ENCODE data around the gene CREB3L2.
A peak's percentile ranks its signal among the peaks of the same experiment; 100 is the strongest.

CREB3L2 gene

GRCh38 chr7:137870078-137870477 lies 131.8 kb downstream of the CREB3L2 start:
- no peaks in the 10 kb centered on the region for H3K27me3 ChIP-seq (ENCODE audit: control insufficient read depth, insufficient read depth, low read length)
- no peaks in the 10 kb centered on the region for H3K36me3 ChIP-seq (ENCODE audit: control insufficient read depth, insufficient read depth, low read length)
- no peaks in the 10 kb centered on the region for H3K9me3 ChIP-seq (ENCODE audit: control insufficient read depth, insufficient read depth, low read length)
- H3K4me3 ChIP-seq (ENCODE audit: low read depth, low read length) = no peak overlapping the region
- H3K4me1 ChIP-seq (ENCODE audit: control insufficient read depth, insufficient read depth, low read length) = no peaks in the 10 kb centered on the region
- H3K9ac ChIP-seq (ENCODE audit: low read depth, low read length) = no peak overlapping the region

- no peak overlapping the region for H3K4me3 ChIP-seq (ENCODE audit: low read depth, low read length)
- no peak overlapping the region for H3K9ac ChIP-seq (ENCODE audit: low read depth, low read length)
- no peaks in the 10 kb centered on the region for H3K27me3 ChIP-seq (ENCODE audit: control insufficient read depth, insufficient read depth, low read length)
- H3K4me1 ChIP-seq (ENCODE audit: control insufficient read depth, insufficient read depth, low read length) = no peaks in the 10 kb centered on the region
- H3K9me3 ChIP-seq (ENCODE audit: control insufficient read depth, insufficient read depth, low read length) = no peaks in the 10 kb centered on the region
- no peaks in the 10 kb centered on the region for H3K36me3 ChIP-seq (ENCODE audit: control insufficient read depth, insufficient read depth, low read length)
Observed at GRCh38 chr7:137869260-137869659, 132.6 kb downstream of the CREB3L2 start.

DNA sequence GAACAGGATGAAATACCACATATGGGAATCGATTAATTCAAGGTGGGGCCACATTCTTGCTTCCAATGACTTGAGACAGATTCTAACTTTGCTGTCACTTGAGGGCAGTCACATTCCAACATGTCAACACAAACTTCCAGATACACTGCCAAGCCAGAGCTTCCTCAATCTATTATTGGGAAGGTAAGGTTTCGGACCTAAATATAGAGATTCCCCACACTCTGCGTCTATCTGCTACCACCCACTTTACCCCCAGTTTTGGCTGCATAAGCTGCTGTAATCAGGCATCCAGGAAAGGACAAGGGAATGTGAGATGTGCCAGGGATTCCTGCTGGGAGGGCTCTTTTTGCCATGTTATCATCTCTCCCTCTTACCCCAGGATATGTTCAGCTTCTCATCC lies 134.6 kb downstream of the CREB3L2 start:
- no peaks in the 10 kb centered on the region for H3K27me3 ChIP-seq (ENCODE audit: control insufficient read depth, insufficient read depth, low read length)
- no peaks in the 10 kb centered on the region for H3K9me3 ChIP-seq (ENCODE audit: control insufficient read depth, insufficient read depth, low read length)
- H3K9ac ChIP-seq (ENCODE audit: low read depth, low read length) = no peak overlapping the region
- H3K4me3 ChIP-seq (ENCODE audit: low read depth, low read length) = no peak overlapping the region
- H3K36me3 ChIP-seq (ENCODE audit: control insufficient read depth, insufficient read depth, low read length) = no peaks in the 10 kb centered on the region
- H3K4me1 ChIP-seq (ENCODE audit: control insufficient read depth, insufficient read depth, low read length) = no peaks in the 10 kb centered on the region

- Histone ChIP-seq H3K27me3 (ENCODE audit: control insufficient read depth, insufficient read depth, low read length) (no peaks in the 10 kb centered on the region), H3K9ac (ENCODE audit: low read depth, low read length) (no peak overlapping the region), H3K4me3 (ENCODE audit: low read depth, low read length) (no peak overlapping the region), H3K9me3 (ENCODE audit: control insufficient read depth, insufficient read depth, low read length) (no peaks in the 10 kb centered on the region), H3K36me3 (ENCODE audit: control insufficient read depth, insufficient read depth, low read length) (no peaks in the 10 kb centered on the region), H3K4me1 (ENCODE audit: control insufficient read depth, insufficient read depth, low read length) (no peaks in the 10 kb centered on the region)
Observed at GRCh38 chr7:137865764-137866163, 136.1 kb downstream of the CREB3L2 start.

DNA sequence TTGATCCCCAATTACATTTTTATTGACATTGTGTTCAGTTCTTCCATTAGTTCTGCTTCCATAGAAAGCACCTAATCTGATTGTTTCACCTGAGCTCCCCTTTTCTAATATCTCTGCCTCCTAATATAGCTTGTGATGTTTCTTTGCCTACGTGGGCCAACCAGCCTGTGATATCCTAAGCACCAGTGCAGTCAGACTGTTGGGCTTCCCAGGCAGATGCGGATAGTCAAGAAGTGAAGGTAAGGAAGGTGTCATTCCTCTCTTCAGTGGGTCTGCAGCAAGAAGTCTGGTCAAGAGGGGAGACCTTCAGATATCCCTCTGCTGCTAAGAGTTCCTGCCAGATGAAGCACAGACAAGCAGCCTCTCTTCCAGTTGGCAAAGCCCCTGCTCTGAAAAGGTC lies 138.9 kb downstream of the CREB3L2 start:
- H3K36me3 ChIP-seq (ENCODE audit: control insufficient read depth, insufficient read depth, low read length) = no peaks in the 10 kb centered on the region
- no peak overlapping the region for H3K9ac ChIP-seq (ENCODE audit: low read depth, low read length)
- no peaks in the 10 kb centered on the region for H3K4me1 ChIP-seq (ENCODE audit: control insufficient read depth, insufficient read depth, low read length)
- H3K4me3 ChIP-seq (ENCODE audit: low read depth, low read length) = no peak overlapping the region
- no peaks in the 10 kb centered on the region for H3K9me3 ChIP-seq (ENCODE audit: control insufficient read depth, insufficient read depth, low read length)
- no peaks in the 10 kb centered on the region for H3K27me3 ChIP-seq (ENCODE audit: control insufficient read depth, insufficient read depth, low read length)

GRCh38 chr7:137862358-137862757 lies 139.5 kb downstream of the CREB3L2 start:
- no peak overlapping the region for H3K9ac ChIP-seq (ENCODE audit: low read depth, low read length)
- H3K4me1 ChIP-seq (ENCODE audit: control insufficient read depth, insufficient read depth, low read length) = no peaks in the 10 kb centered on the region
- no peak overlapping the region for H3K4me3 ChIP-seq (ENCODE audit: low read depth, low read length)
- H3K27me3 ChIP-seq (ENCODE audit: control insufficient read depth, insufficient read depth, low read length) = no peaks in the 10 kb centered on the region
- no peaks in the 10 kb centered on the region for H3K9me3 ChIP-seq (ENCODE audit: control insufficient read depth, insufficient read depth, low read length)
- no peaks in the 10 kb centered on the region for H3K36me3 ChIP-seq (ENCODE audit: control insufficient read depth, insufficient read depth, low read length)

GRCh38 chr7:137860542-137860941 lies 141.3 kb downstream of the CREB3L2 start:
- H3K27me3 ChIP-seq (ENCODE audit: control insufficient read depth, insufficient read depth, low read length) = no peaks in the 10 kb centered on the region
- H3K9me3 ChIP-seq (ENCODE audit: control insufficient read depth, insufficient read depth, low read length) = no peaks in the 10 kb centered on the region
- H3K9ac ChIP-seq (ENCODE audit: low read depth, low read length) = no peak overlapping the region
- no peaks in the 10 kb centered on the region for H3K36me3 ChIP-seq (ENCODE audit: control insufficient read depth, insufficient read depth, low read length)
- no peak overlapping the region for H3K4me3 ChIP-seq (ENCODE audit: low read depth, low read length)
- H3K4me1 ChIP-seq (ENCODE audit: control insufficient read depth, insufficient read depth, low read length) = no peaks in the 10 kb centered on the region

GRCh38 chr7:137853053-137853452 lies 148.8 kb downstream of the CREB3L2 start:
- no peaks in the 10 kb centered on the region for H3K4me1 ChIP-seq (ENCODE audit: control insufficient read depth, insufficient read depth, low read length)
- no peak overlapping the region for H3K4me3 ChIP-seq (ENCODE audit: low read depth, low read length)
- no peak overlapping the region for H3K9ac ChIP-seq (ENCODE audit: low read depth, low read length)
- H3K36me3 ChIP-seq (ENCODE audit: control insufficient read depth, insufficient read depth, low read length) = no peaks in the 10 kb centered on the region
- no peaks in the 10 kb centered on the region for H3K9me3 ChIP-seq (ENCODE audit: control insufficient read depth, insufficient read depth, low read length)
- peaks cover 18% of the 10 kb centered on the region for H3K27me3 ChIP-seq (ENCODE audit: control insufficient read depth, insufficient read depth, low read length)

- Histone ChIP-seq H3K9me3 (ENCODE audit: control insufficient read depth, insufficient read depth, low read length) (no peaks in the 10 kb centered on the region), H3K4me1 (ENCODE audit: control insufficient read depth, insufficient read depth, low read length) (peaks cover 3% of the 10 kb centered on the region), H3K27me3 (ENCODE audit: control insufficient read depth, insufficient read depth, low read length) (peaks cover 26% of the 10 kb centered on the region), H3K36me3 (ENCODE audit: control insufficient read depth, insufficient read depth, low read length) (no peaks in the 10 kb centered on the region), H3K4me3 (ENCODE audit: low read depth, low read length) (no peak overlapping the region), H3K9ac (ENCODE audit: low read depth, low read length) (no peak overlapping the region)
Observed at GRCh38 chr7:137852108-137852507, 149.8 kb downstream of the CREB3L2 start.

GRCh38 chr7:137850972-137851945 lies 150.6 kb downstream of the CREB3L2 start:
- Histone ChIP-seq H3K4me1 (ENCODE audit: control insufficient read depth, insufficient read depth, low read length) (peaks cover 3% of the 10 kb centered on the region), H3K9ac (ENCODE audit: low read depth, low read length) (no peak overlapping the region), H3K36me3 (ENCODE audit: control insufficient read depth, insufficient read depth, low read length) (no peaks in the 10 kb centered on the region), H3K4me3 (ENCODE audit: low read depth, low read length) (no peak overlapping the region), H3K27me3 (ENCODE audit: control insufficient read depth, insufficient read depth, low read length) (peaks cover 26% of the 10 kb centered on the region), H3K9me3 (ENCODE audit: control insufficient read depth, insufficient read depth, low read length) (no peaks in the 10 kb centered on the region)

GRCh38 chr7:137850571-137850970 lies 151.3 kb downstream of the CREB3L2 start:
- H3K27me3 ChIP-seq (ENCODE audit: control insufficient read depth, insufficient read depth, low read length) = peaks cover 33% of the 10 kb centered on the region
- no peaks in the 10 kb centered on the region for H3K36me3 ChIP-seq (ENCODE audit: control insufficient read depth, insufficient read depth, low read length)
- H3K4me1 ChIP-seq (ENCODE audit: control insufficient read depth, insufficient read depth, low read length) = peaks cover 3% of the 10 kb centered on the region
- H3K9me3 ChIP-seq (ENCODE audit: control insufficient read depth, insufficient read depth, low read length) = no peaks in the 10 kb centered on the region
- H3K9ac ChIP-seq (ENCODE audit: low read depth, low read length) = no peak overlapping the region
- H3K4me3 ChIP-seq (ENCODE audit: low read depth, low read length) = no peak overlapping the region

GRCh38 chr7:137848095-137848494 lies 153.8 kb downstream of the CREB3L2 start:
- no peaks in the 10 kb centered on the region for H3K36me3 ChIP-seq (ENCODE audit: control insufficient read depth, insufficient read depth, low read length)
- no peak overlapping the region for H3K9ac ChIP-seq (ENCODE audit: low read depth, low read length)
- H3K27me3 ChIP-seq (ENCODE audit: control insufficient read depth, insufficient read depth, low read length) = peaks cover 44% of the 10 kb centered on the region
- H3K4me1 ChIP-seq (ENCODE audit: control insufficient read depth, insufficient read depth, low read length) = peaks cover 12% of the 10 kb centered on the region
- peak overlapping the region; percentile 71 for H3K4me3 ChIP-seq (ENCODE audit: low read depth, low read length)
- no peaks in the 10 kb centered on the region for H3K9me3 ChIP-seq (ENCODE audit: control insufficient read depth, insufficient read depth, low read length)

All from iPS-15b (cell line).